ENCODE measurements around the gene TECTA.

Gene TECTA

DNA sequence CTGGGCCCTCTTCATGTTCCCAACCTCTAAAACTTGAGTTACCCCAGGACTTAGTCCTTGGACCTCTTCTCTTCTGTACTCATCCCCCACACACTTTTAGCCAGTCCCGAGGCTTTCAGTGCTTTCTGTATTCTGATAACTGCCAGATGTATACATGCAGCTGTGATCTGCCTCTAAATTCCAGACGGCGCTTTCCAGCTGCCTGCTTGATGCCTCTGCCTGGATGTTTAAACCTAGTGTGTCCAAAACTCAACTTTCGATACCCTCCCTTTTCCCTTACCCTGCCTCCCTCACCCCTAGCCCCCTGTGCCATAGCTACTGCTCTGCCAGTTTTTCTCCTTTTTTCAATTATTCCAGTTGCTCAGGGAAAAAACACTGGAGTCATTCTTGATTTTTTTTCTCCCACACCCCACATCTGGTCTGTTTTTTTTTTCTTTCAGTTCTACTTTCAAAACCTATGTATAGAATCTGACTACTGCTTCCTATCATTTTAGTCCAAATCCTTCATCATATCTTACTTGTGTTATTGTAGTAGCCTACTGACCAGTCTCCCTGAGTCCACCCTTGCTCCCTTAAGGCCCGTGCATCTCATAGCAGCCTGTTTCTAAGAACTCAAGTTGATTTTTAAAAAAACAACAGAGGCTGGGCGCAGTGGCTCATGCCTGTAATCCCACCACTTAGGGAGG lies 32.9 kb upstream of the TECTA start:
- Histone ChIP-seq H2AFZ (ENCODE audit: low read depth, low read length) (no peak overlapping the region), H3K9ac (ENCODE audit: low read depth, low read length) (no peak overlapping the region), H3K27ac (ENCODE audit: low read length) (no peak overlapping the region), H3K4me1 (ENCODE audit: insufficient read depth, low read length) (no peaks in the 10 kb centered on the region), H3K27me3 (ENCODE audit: insufficient read depth, low read length, poor library complexity) (no peaks in the 10 kb centered on the region), H3K36me3 (ENCODE audit: insufficient read depth, low read length) (peaks cover 9% of the 10 kb centered on the region; the same call in 1 of the 2 replicates), H4K20me1 (ENCODE audit: insufficient read depth, low read length) (no peaks in the 10 kb centered on the region), H3K9me3 (ENCODE audit: insufficient read depth, low read length, severe bottlenecking) (no peaks in the 10 kb centered on the region), H3K4me2 (ENCODE audit: insufficient read depth, low read length) (no peak overlapping the region), H3K4me3 (ENCODE audit: low read depth in 1 of 2, low read length in 2 of 2) (no peak overlapping the region), H3K79me2 (ENCODE audit: insufficient read depth, low read length) (no peaks in the 10 kb centered on the region)
- TF ChIP-seq, protein P1, sequence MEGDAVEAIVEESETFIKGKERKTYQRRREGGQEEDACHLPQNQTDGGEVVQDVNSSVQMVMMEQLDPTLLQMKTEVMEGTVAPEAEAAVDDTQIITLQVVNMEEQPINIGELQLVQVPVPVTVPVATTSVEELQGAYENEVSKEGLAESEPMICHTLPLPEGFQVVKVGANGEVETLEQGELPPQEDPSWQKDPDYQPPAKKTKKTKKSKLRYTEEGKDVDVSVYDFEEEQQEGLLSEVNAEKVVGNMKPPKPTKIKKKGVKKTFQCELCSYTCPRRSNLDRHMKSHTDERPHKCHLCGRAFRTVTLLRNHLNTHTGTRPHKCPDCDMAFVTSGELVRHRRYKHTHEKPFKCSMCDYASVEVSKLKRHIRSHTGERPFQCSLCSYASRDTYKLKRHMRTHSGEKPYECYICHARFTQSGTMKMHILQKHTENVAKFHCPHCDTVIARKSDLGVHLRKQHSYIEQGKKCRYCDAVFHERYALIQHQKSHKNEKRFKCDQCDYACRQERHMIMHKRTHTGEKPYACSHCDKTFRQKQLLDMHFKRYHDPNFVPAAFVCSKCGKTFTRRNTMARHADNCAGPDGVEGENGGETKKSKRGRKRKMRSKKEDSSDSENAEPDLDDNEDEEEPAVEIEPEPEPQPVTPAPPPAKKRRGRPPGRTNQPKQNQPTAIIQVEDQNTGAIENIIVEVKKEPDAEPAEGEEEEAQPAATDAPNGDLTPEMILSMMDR (IDR thresholded peaks at IDR 0.05; ENCODE audit: borderline replicate concordance, extremely low read depth, low read length, poor library complexity, severe bottlenecking) = no peak
- no peak for TF ChIP-seq EZH2 (IDR thresholded peaks at IDR 0.05; ENCODE audit: borderline replicate concordance, low read depth, low read length, severe bottlenecking)
- no peak for ATAC-seq (ENCODE audit: insufficient read depth, low read depth)
- DNase-seq = no peak

DNA sequence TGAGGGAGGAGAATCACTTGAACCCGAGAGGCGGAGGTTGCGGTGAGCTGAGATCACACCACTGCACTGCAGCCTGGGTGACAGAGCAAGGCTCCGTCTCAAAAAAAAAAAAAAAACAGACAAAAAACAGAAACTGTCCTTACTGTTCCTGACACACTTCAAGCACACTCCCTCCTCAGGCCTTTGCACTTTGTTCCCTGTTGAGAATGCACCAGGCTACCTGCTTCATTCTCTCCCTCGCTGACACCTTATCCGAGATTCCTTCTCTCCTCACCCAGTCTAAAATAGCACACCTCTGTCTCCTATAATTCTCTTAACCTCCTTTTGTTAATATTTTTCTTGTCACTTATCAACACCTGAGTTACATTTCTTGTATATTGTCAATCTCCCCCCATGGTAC lies 32.3 kb upstream of the TECTA start:
- ATAC-seq (ENCODE audit: insufficient read depth, low read depth) = no peak
- Histone ChIP-seq H3K27me3 (ENCODE audit: insufficient read depth, low read length, poor library complexity) (no peaks in the 10 kb centered on the region), H3K9me3 (ENCODE audit: insufficient read depth, low read length, severe bottlenecking) (no peaks in the 10 kb centered on the region), H3K79me2 (ENCODE audit: insufficient read depth, low read length) (no peaks in the 10 kb centered on the region), H3K27ac (ENCODE audit: low read length) (no peak overlapping the region), H3K36me3 (ENCODE audit: insufficient read depth, low read length) (peaks cover 9% of the 10 kb centered on the region; the same call in 1 of the 2 replicates), H4K20me1 (ENCODE audit: insufficient read depth, low read length) (no peaks in the 10 kb centered on the region), H3K9ac (ENCODE audit: low read depth, low read length) (no peak overlapping the region), H3K4me3 (ENCODE audit: low read depth in 1 of 2, low read length in 2 of 2) (no peak overlapping the region), H3K4me1 (ENCODE audit: insufficient read depth, low read length) (no peaks in the 10 kb centered on the region), H2AFZ (ENCODE audit: low read depth, low read length) (no peak overlapping the region), H3K4me2 (ENCODE audit: insufficient read depth, low read length) (no peak overlapping the region)
- DNase-seq = no peak
- TF ChIP-seq EZH2 (IDR thresholded peaks at IDR 0.05; ENCODE audit: borderline replicate concordance, low read depth, low read length, severe bottlenecking) = no peak
- TF ChIP-seq, protein P1 (IDR thresholded peaks at IDR 0.05; ENCODE audit: borderline replicate concordance, extremely low read depth, low read length, poor library complexity, severe bottlenecking) = no peak

DNA sequence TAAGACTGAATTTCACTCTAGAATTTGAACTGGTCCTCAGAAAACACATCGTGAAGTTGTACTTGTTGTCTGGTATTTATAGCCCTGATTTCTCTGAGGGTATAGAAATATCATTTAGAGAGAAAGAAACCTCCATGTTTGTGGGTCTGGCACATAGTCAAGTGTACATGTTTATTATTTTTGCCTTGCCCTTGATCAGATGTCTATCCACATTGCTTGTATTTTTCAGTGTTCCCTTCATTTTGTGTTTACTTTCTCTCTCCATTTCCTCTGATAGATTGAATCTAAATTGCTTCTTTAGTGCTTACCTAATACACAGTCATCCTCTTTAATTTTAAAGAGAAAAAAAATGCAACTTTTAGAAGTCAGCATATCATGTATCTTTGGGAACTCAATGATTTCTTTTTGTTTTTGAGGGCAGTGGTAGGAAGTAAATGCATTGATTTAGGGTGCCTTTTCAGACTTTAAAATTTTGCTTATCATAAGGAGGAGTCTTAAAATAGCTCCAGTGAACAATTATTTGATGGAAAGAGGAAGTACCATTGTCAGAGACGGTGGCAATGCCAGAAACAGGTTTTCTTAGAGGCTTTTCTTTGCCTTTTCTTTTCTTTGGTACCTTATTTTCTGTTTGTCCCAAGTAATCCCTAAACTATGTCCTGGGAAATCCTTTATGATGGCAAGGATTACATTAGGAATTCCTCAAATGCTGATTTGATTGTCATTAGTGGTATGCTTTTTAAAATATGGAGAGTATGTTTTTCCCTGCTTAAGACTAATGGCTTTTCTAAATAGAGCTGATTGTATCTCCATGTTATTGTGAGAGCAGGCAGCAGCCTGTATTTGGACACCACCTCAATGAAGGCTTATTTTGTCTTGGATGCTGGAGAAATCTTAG lies 29.8 kb upstream of the TECTA start:
- Histone ChIP-seq H3K4me1 (ENCODE audit: insufficient read depth, low read length) (no peaks in the 10 kb centered on the region), H3K4me3 (ENCODE audit: low read depth in 1 of 2, low read length in 2 of 2) (no peak overlapping the region), H3K79me2 (ENCODE audit: insufficient read depth, low read length) (no peaks in the 10 kb centered on the region), H3K9me3 (ENCODE audit: insufficient read depth, low read length, severe bottlenecking) (no peaks in the 10 kb centered on the region), H2AFZ (ENCODE audit: low read depth, low read length) (no peak overlapping the region), H3K4me2 (ENCODE audit: insufficient read depth, low read length) (no peak overlapping the region), H4K20me1 (ENCODE audit: insufficient read depth, low read length) (no peaks in the 10 kb centered on the region), H3K9ac (ENCODE audit: low read depth, low read length) (no peak overlapping the region), H3K27me3 (ENCODE audit: insufficient read depth, low read length, poor library complexity) (no peaks in the 10 kb centered on the region), H3K27ac (ENCODE audit: low read length) (no peak overlapping the region), H3K36me3 (ENCODE audit: insufficient read depth, low read length) (peaks cover 5% of the 10 kb centered on the region; the same call in 1 of the 2 replicates)
- DNase-seq (no peak), ATAC-seq (ENCODE audit: insufficient read depth, low read depth) (no peak)
- no peak for TF ChIP-seq EZH2 (IDR thresholded peaks at IDR 0.05; ENCODE audit: borderline replicate concordance, low read depth, low read length, severe bottlenecking)
- TF ChIP-seq, protein P1 (IDR thresholded peaks at IDR 0.05; ENCODE audit: borderline replicate concordance, extremely low read depth, low read length, poor library complexity, severe bottlenecking) = no peak
